WTC11 (cell line): ENCODE measurements around the gene SLC11A2. TPM values are rescaled to one million over a fixed set of nuclear protein-coding genes. Genes with fewer than 3 reads are reported as not detected.
A peak's percentile ranks its signal among the peaks of the same experiment; 100 is the strongest.

Source experiments
- ATAC-seq: fragments of 200-7000 bp; cut with Tn5 transposase; 2 replicates; pipeline ENCODE4 v1.10.0; 2021; ENCODE audit warnings: mild to moderate bottlenecking, moderate library complexity
- Bru-seq: library from RNA; stranded (reverse); fragments of 400-500 nt; gene quantifications from one replicate; lab custom pipeline; 2021; lab: Mats Ljungman, UMichigan
- CTCF ChIA-PET: fragments of 300-600 bp; sonication (Branson Sonifier 250); formaldehyde crosslinking; loops from one replicate; lab custom pipeline; 2021; ENCODE audit warnings: antibody characterized with exemption; lab: Charles Lee
- POLR2A ChIA-PET: fragments of 350-600 bp; sonication (Branson Sonifier 250); formaldehyde crosslinking; loops from one replicate; lab custom pipeline; 2021; ENCODE audit warnings: antibody characterized with exemption; lab: Charles Lee
- DNase-seq: peaks from one replicate; pipeline ENCODE4 v3.0.0; 2021; ENCODE audit warnings: low spot score
- H3K27ac Mint-ChIP-seq: 2 replicates; pipeline ENCODE4 v1.8.0; 2021; ENCODE audit warnings: mixed read lengths
- H3K27me3 Mint-ChIP-seq: 2 replicates; pipeline ENCODE4 v1.8.0; 2021; ENCODE audit warnings: low read depth, mild to moderate bottlenecking, moderate library complexity, mixed read lengths
- H3K36me3 Mint-ChIP-seq: 2 replicates; pipeline ENCODE4 v1.8.0; 2021; ENCODE audit warnings: mixed read lengths
- H3K4me1 Mint-ChIP-seq: 2 replicates; pipeline ENCODE4 v1.8.0; 2022; ENCODE audit warnings: mixed read lengths
- H3K4me3 Mint-ChIP-seq: 2 replicates; pipeline ENCODE4 v1.8.0; 2021; ENCODE audit warnings: mild to moderate bottlenecking, moderate library complexity, mixed read lengths
- H3K9me3 Mint-ChIP-seq: 2 replicates; pipeline ENCODE4 v1.8.0; 2021; ENCODE audit warnings: mixed read lengths
- ARID4B ChIP-seq: sonication (generic); formaldehyde crosslinking; IDR thresholded peaks from 2 replicates; pipeline ENCODE4 v1.8.0; 2023; ENCODE audit warnings: missing genetic modification reagents, mild to moderate bottlenecking, borderline replicate concordance
- ATF6 ChIP-seq: sonication (generic); formaldehyde crosslinking; IDR thresholded peaks from 2 replicates; pipeline ENCODE4 v1.8.1; 2023; ENCODE audit warnings: mild to moderate bottlenecking, missing genetic modification reagents
- CREM ChIP-seq: sonication (generic); formaldehyde crosslinking; IDR thresholded peaks from 2 replicates; pipeline ENCODE4 v1.8.1; 2022; ENCODE audit warnings: mild to moderate bottlenecking, missing genetic modification reagents, moderate library complexity
- E2F5 ChIP-seq: sonication (generic); formaldehyde crosslinking; IDR thresholded peaks from 2 replicates; pipeline ENCODE4 v1.8.1; 2022; ENCODE audit warnings: mild to moderate bottlenecking, moderate library complexity, missing genetic modification reagents
- ETV6 ChIP-seq: sonication (generic); formaldehyde crosslinking; IDR thresholded peaks from 2 replicates; pipeline ENCODE4 v1.8.1; 2022; ENCODE audit warnings: mild to moderate bottlenecking, missing genetic modification reagents
- FOXK1 ChIP-seq: sonication (generic); formaldehyde crosslinking; IDR thresholded peaks from 2 replicates; pipeline ENCODE4 v1.8.0; 2022; ENCODE audit warnings: mild to moderate bottlenecking, moderate library complexity, missing genetic modification reagents
- GABPB1 ChIP-seq: sonication (generic); formaldehyde crosslinking; IDR thresholded peaks from 2 replicates; pipeline ENCODE4 v1.8.1; 2023; ENCODE audit warnings: mild to moderate bottlenecking, missing genetic modification reagents
- GRHL2 ChIP-seq: fragments of 250-450 bp; sonication (Bioruptor Pico); IDR thresholded peaks from 2 replicates; pipeline ENCODE4 v1.8.0; 2022; ENCODE audit warnings: mild to moderate bottlenecking, moderate library complexity; ENCODE audit not compliant: insufficient replicate concordance, severe bottlenecking
- IRF2 ChIP-seq: sonication (generic); formaldehyde crosslinking; IDR thresholded peaks from 2 replicates; pipeline ENCODE4 v1.8.0; 2022; ENCODE audit warnings: low read depth, missing genetic modification reagents, borderline replicate concordance
- KAT7 ChIP-seq: sonication (generic); formaldehyde crosslinking; IDR thresholded peaks from 2 replicates; pipeline ENCODE4 v1.8.1; 2023; ENCODE audit warnings: missing genetic modification reagents, mild to moderate bottlenecking, borderline replicate concordance
- MAX ChIP-seq: sonication (generic); formaldehyde crosslinking; IDR thresholded peaks from 2 replicates; pipeline ENCODE4 v1.8.0; 2022; ENCODE audit warnings: mild to moderate bottlenecking, missing genetic modification reagents
- MXD4 ChIP-seq: fragments of 250-450 bp; sonication (Bioruptor Pico); IDR thresholded peaks from 2 replicates; pipeline ENCODE4 v1.8.0; 2021; ENCODE audit warnings: mild to moderate bottlenecking, moderate library complexity, borderline replicate concordance
- NFE2L1 ChIP-seq: sonication (generic); formaldehyde crosslinking; IDR thresholded peaks from 2 replicates; pipeline ENCODE4 v1.8.1; 2023; ENCODE audit warnings: missing genetic modification reagents
- NFYB ChIP-seq: sonication (generic); formaldehyde crosslinking; conservative IDR thresholded peaks from 2 replicates; pipeline ENCODE4 v1.8.0; 2022; ENCODE audit warnings: low read depth, missing genetic modification reagents
- NR3C1 ChIP-seq: sonication (generic); formaldehyde crosslinking; conservative IDR thresholded peaks from 2 replicates; pipeline ENCODE4 v1.8.1; 2023; ENCODE audit warnings: low read depth, mild to moderate bottlenecking, missing genetic modification reagents
- PREB ChIP-seq: sonication (generic); formaldehyde crosslinking; IDR thresholded peaks from 2 replicates; pipeline ENCODE4 v1.8.1; 2022; ENCODE audit warnings: mild to moderate bottlenecking, missing genetic modification reagents, moderate library complexity, borderline replicate concordance
- TCF7 ChIP-seq: sonication (generic); formaldehyde crosslinking; IDR thresholded peaks from 2 replicates; pipeline ENCODE4 v1.8.0; 2022; ENCODE audit warnings: mild to moderate bottlenecking, low read depth, missing genetic modification reagents, moderate library complexity
- TEAD4 ChIP-seq: sonication (generic); formaldehyde crosslinking; IDR thresholded peaks from 2 replicates; pipeline ENCODE4 v1.8.0; 2022; ENCODE audit warnings: mild to moderate bottlenecking, missing genetic modification reagents
- ZBTB21 ChIP-seq: sonication (generic); formaldehyde crosslinking; IDR thresholded peaks from 2 replicates; pipeline ENCODE4 v1.8.1; 2023; ENCODE audit warnings: mild to moderate bottlenecking, missing genetic modification reagents, borderline replicate concordance
- ZBTB43 ChIP-seq: sonication (generic); formaldehyde crosslinking; IDR thresholded peaks from 2 replicates; pipeline ENCODE4 v1.8.1; 2023; ENCODE audit warnings: mild to moderate bottlenecking, missing genetic modification reagents
- ZNF232 ChIP-seq: sonication (generic); formaldehyde crosslinking; IDR thresholded peaks from 2 replicates; pipeline ENCODE4 v1.8.0; 2022; ENCODE audit warnings: mild to moderate bottlenecking, missing genetic modification reagents
- ZNF396 ChIP-seq: fragments of 250-450 bp; sonication (Bioruptor Pico); IDR thresholded peaks from 2 replicates; pipeline ENCODE4 v1.8.0; 2021; ENCODE audit warnings: mild to moderate bottlenecking, moderate library complexity, borderline replicate concordance
- long read RNA-seq, 3 experiments: library from RNA in 1 of 3; library from capped mRNA in 1 of 3; library from polyadenylated mRNA in 1 of 3; unstranded in 2 of 3; stranded (forward) in 1 of 3; transcript quantifications; one replicate each; pipeline ENCODE4 v2.0.0, GENCODE V29; 2021
- total RNA-seq: library from RNA; stranded (reverse); gene quantifications from 3 replicates; pipeline ENCODE4 v1.2.3, GENCODE V29; 2021

SLC11A2 gene
- 48.6 to 58.0 TPM (median 54.6 TPM) in 3 replicates for total RNA-seq
- Bru-seq, nascent RNA: percentile 75 among the genes with signal in this experiment
- long read RNA-seq, experiment 1, full-length matches to known transcripts: 90 of 231 reads
- long read RNA-seq, experiment 1, partial matches to known transcripts: 81 of 231 reads
- long read RNA-seq, experiment 1, other reads (novel, unspliced or antisense): 60 of 231 reads
- long read RNA-seq, experiment 2, partial matches to known transcripts: 18 of 54 reads
- long read RNA-seq, experiment 2, other reads (novel, unspliced or antisense): 36 of 54 reads
- long read RNA-seq, experiment 3, full-length matches to known transcripts: 7 of 19 reads
- long read RNA-seq, experiment 3, partial matches to known transcripts: 5 of 19 reads
- long read RNA-seq, experiment 3, other reads (novel, unspliced or antisense): 7 of 19 reads

- ChIA-PET CTCF (interaction anchor here (0.5 to 4.7 kb wide), 14 partner anchors 13 to 326 kb away, joined by 3 to 55 read pairs (median 4); partner anchors contain the start of gene ATF1), POLR2A (interaction anchor here (0.6 to 2.2 kb wide), 10 partner anchors 14 to 1408 kb away, joined by 3 to 9 read pairs (median 4); partner anchors contain the start of genes ATF1, BIN2 and CSRNP2)
- ATAC-seq (peak; percentile 94), DNase-seq (peak; percentile 97)
- Mint-ChIP-seq H3K36me3 (no peaks in the 10 kb centered on the region), H3K4me3 (peak within 1 kb of the TSS; percentile 87), H3K4me1 (peaks cover 47% of the 10 kb centered on the region), H3K27me3 (no peaks in the 10 kb centered on the region), H3K27ac (peak within 1 kb of the TSS; percentile 93), H3K9me3 (no peaks in the 10 kb centered on the region)
- peak; percentile 96 for TF ChIP-seq NFYB (CRISPR knock-in tag)
- no peak for TF ChIP-seq ZNF396
- TF ChIP-seq IRF2 (CRISPR knock-in tag): no peak
- TF ChIP-seq GRHL2 (CRISPR knock-in tag): no peak
- no peak for TF ChIP-seq ZBTB21
- no peak; the same call in 1 of the 2 replicates for TF ChIP-seq PREB (CRISPR knock-in tag)
- TF ChIP-seq MAX: peak; percentile 91
- no peak for TF ChIP-seq NR3C1
- no peak for TF ChIP-seq MXD4 (CRISPR knock-in tag)
- no peak for TF ChIP-seq KAT7 (CRISPR knock-in tag)
- TF ChIP-seq ATF6 (CRISPR knock-in tag): no peak
- peak; percentile 89 for TF ChIP-seq E2F5 (CRISPR knock-in tag)
- TF ChIP-seq ETV6 (CRISPR knock-in tag): peak; percentile 11; the same call in 1 of the 2 replicates
- no peak for TF ChIP-seq TEAD4 (CRISPR knock-in tag)
- peak; percentile 83; the same call in 1 of the 2 replicates for TF ChIP-seq TCF7
- TF ChIP-seq NFE2L1 (CRISPR knock-in tag): peak; percentile 90
- peak; percentile 50; the same call in 1 of the 2 replicates for TF ChIP-seq ARID4B (CRISPR knock-in tag)
- peak; percentile 33 for TF ChIP-seq ZBTB43 (CRISPR knock-in tag)
- peak; percentile 44 for TF ChIP-seq FOXK1 (CRISPR knock-in tag)
- TF ChIP-seq ZNF232: peak; percentile 69
- peak; percentile 38; the same call in 1 of the 2 replicates for TF ChIP-seq GABPB1
- TF ChIP-seq CREM (CRISPR knock-in tag): no peak; the same call in 1 of the 2 replicates
Measured at GRCh38 chr12:51025836-51026638, at the start of gene SLC11A2. TSS of gene SLC11A2 (minus strand) at chr12:51026384. CDS start at chr12:51010728, 15,656 bp downstream.
